IPS-20b (cell line): Measurements from ENCODE around the gene TMEM43.
"Not testable (repeated sequence)": the region's sequence is repeated elsewhere in the genome, so short reads cannot be mapped to it uniquely, and the experiment has no call there.

Experiments
- H3K27ac ChIP-seq: one replicate; pipeline ENCODE4 v1.5.1; 2013; ENCODE audit warnings: low read length
- H3K27me3 ChIP-seq: 2 replicates; pipeline ENCODE4 v1.6.1; 2013; ENCODE audit warnings: mild to moderate bottlenecking, low read length, inconsistent platforms; ENCODE audit not compliant: insufficient read depth
- H3K36me3 ChIP-seq: 2 replicates; pipeline ENCODE4 v1.6.1; 2013; ENCODE audit warnings: low read depth, mild to moderate bottlenecking, inconsistent platforms, low read length, moderate library complexity; ENCODE audit not compliant: insufficient read depth
- H3K4me1 ChIP-seq: 2 replicates; pipeline ENCODE4 v1.6.1; 2013; ENCODE audit warnings: mild to moderate bottlenecking, control low read depth, inconsistent platforms, low read length, moderate library complexity; ENCODE audit not compliant: insufficient read depth
- H3K4me3 ChIP-seq: 2 replicates; pipeline ENCODE4 v1.5.1; 2013; ENCODE audit warnings: mild to moderate bottlenecking, low read length, inconsistent platforms
- H3K9ac ChIP-seq: 2 replicates; pipeline ENCODE4 v1.6.1; 2013; ENCODE audit warnings: low read depth, mild to moderate bottlenecking, inconsistent platforms, low read length, moderate library complexity
- H3K9me3 ChIP-seq: 2 replicates; pipeline ENCODE4 v1.6.1; 2013; ENCODE audit warnings: mild to moderate bottlenecking, low read depth, low read length, inconsistent platforms; ENCODE audit not compliant: insufficient read depth

TMEM43 gene

DNA sequence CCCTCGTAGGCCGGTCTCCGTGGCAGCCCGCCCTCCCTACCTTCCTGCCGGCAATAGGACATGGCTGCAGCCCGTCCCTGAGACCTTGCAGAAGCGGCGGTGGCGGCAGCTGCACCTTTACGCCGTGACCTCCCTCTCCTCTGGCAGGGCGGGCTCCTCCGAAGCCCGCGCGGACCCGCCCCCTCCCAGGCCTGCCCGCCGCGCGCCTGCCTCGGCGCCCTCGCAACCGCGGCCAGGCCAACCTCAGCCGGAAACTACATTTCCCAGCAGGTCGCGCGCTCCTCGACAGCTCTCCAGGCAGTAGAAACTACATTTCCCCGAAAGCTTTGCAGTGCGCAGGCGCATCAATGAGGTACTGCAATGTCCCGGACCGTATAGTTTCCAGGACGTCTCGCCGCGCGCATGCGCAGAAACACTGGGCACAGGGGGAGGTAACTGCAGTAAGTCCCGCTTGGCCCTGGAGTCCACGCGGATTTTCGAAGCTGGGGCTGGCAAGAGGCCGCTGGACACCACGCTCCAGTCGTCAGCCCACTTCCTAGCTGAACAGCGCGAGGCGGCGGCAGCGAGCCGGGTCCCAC lies at the start of gene TMEM43, which contains the start of gene CHCHD4:
Gene TMEM43 (plus strand): TSS at position 438 of the 578 bp plus-strand sequence. CDS start 142 bp downstream, outside the sequence.
Gene CHCHD4 (minus strand): TSS at position 256 of the 578 bp plus-strand sequence. CDS start 194 bp downstream, at position 62.
- Histone ChIP-seq H3K27me3 (no peaks in the 10 kb centered on the region), H3K27ac (peak within 1 kb of the TSS; percentile 12), H3K36me3 (peaks cover 34% of the 10 kb centered on the region), H3K4me1 (peaks cover 28% of the 10 kb centered on the region), H3K9ac (peak within 1 kb of the TSS; percentile 89), H3K4me3 (peak within 1 kb of the TSS; percentile 89), H3K9me3 (0 out of 2 replicates have a peak, but pooled peaks cover 3% of the 10 kb centered on the region)

DNA sequence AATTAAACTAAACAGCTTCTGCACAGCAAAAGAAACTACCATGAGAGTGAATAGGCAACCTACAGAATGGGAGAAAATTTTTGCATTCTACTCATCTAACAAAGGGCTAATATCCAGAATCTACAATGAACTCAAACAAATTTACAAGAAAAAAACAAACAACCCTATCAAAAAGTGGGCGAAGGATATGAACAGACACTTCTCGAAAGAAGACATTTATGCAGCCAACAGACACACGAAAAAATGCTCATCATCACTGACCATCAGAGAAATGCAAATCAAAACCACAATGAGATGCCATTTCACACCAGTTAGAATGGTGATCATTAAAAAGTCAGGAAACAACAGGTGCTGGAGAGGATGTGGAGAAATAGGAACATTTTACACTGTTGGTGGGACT lies 49.6 kb upstream of the TMEM43 start:
- not testable (repeated sequence) for H3K27me3 ChIP-seq, H3K36me3 ChIP-seq, H3K4me1 ChIP-seq, H3K4me3 ChIP-seq, H3K9ac ChIP-seq, H3K27ac ChIP-seq
- H3K9me3 ChIP-seq = peaks cover 22% of the 10 kb centered on the region

GRCh38 chr3:14077310-14077709 lies 47.5 kb upstream of the TMEM43 start:
- no peaks in the 10 kb centered on the region for H3K4me1 ChIP-seq
- no peak overlapping the region for H3K4me3 ChIP-seq
- H3K27ac ChIP-seq = no peak overlapping the region
- H3K27me3 ChIP-seq = no peaks in the 10 kb centered on the region
- H3K9me3 ChIP-seq = peaks cover 32% of the 10 kb centered on the region
- H3K36me3 ChIP-seq = no peaks in the 10 kb centered on the region
- H3K9ac ChIP-seq = no peak overlapping the region

DNA sequence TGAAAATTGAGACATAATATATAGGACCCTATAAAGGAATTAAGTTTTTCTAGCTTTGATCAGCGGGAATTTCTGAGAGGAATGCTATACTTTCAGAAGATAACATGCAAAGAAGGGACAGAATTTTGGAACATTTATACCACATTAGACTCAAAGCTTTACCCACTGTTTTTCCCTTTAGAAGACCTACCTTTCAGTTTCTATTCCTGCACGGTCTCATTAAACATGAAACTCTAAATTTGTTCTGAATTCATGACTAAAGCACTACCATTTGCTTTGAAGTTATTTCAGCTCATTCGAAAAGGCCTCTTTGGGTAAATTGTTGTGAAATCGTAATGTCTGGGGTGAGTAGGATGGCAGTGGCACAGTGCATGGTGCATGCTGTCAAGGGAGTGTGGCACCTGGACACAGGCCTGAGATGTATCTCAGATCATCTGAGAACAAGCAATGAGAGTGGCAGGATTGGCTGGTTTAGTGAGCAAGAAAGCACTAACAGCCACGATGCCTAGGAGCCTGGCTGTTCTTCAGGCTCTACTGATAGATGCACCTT lies 42.7 kb upstream of the TMEM43 start:
- H3K27me3 ChIP-seq = no peaks in the 10 kb centered on the region
- no peaks in the 10 kb centered on the region for H3K36me3 ChIP-seq
- H3K9ac ChIP-seq = no peak overlapping the region
- H3K27ac ChIP-seq = no peak overlapping the region
- H3K4me3 ChIP-seq = no peak overlapping the region
- H3K4me1 ChIP-seq = no peaks in the 10 kb centered on the region
- peaks cover 36% of the 10 kb centered on the region for H3K9me3 ChIP-seq

GRCh38 chr3:14087461-14087860 lies 37.4 kb upstream of the TMEM43 start:
- not testable (repeated sequence) for H3K27ac ChIP-seq, H3K9ac ChIP-seq, H3K4me3 ChIP-seq, H3K4me1 ChIP-seq, H3K27me3 ChIP-seq, H3K36me3 ChIP-seq
- peaks cover 20% of the 10 kb centered on the region for H3K9me3 ChIP-seq

DNA sequence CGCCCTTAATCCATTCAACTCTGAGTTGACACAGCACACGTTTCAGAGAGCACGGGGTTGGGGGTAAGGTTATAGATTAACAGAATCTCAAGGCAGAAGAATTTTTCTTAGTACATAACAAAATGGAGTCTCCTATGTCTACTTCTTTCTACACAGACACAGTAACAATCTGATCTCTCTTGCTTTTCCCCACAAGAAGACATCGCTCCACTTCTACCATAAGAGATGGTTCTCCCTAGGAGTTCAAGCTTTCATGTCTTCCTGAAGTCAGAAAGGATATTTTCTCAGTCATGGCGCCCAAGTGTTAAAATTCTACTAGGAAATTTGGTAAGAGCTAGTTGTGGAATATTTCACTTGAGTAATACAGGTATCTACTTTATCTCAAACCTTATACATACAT lies 32.9 kb upstream of the TMEM43 start:
- H3K27ac ChIP-seq, H3K4me1 ChIP-seq, H3K36me3 ChIP-seq, H3K9ac ChIP-seq, H3K4me3 ChIP-seq, H3K27me3 ChIP-seq: not testable (repeated sequence)
- H3K9me3 ChIP-seq = peaks cover 15% of the 10 kb centered on the region

DNA sequence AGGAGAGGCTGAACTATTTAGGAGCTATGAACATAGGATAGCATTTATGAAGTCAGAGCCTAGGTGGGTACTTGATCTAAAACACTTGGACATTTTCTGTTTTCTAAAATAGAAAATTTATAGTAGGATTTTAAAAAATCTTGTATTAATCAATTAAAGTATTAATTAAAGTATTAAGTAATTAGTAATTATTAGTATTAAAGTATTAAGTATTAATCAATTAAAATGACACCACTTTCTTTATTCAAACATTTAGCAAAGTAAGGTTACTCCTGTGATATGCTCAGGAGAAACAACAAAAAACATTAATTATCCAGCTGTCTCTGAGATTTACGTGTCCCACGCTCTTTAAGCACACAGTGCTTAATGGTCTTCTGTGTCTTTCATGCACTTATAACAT lies 32.4 kb upstream of the TMEM43 start:
- Histone ChIP-seq H3K27me3 (no peaks in the 10 kb centered on the region), H3K4me3 (no peak overlapping the region), H3K9ac (no peak overlapping the region), H3K36me3 (no peaks in the 10 kb centered on the region), H3K4me1 (peaks cover 7% of the 10 kb centered on the region; the same call in 1 of the 2 replicates), H3K27ac (no peak overlapping the region), H3K9me3 (peaks cover 14% of the 10 kb centered on the region)

DNA sequence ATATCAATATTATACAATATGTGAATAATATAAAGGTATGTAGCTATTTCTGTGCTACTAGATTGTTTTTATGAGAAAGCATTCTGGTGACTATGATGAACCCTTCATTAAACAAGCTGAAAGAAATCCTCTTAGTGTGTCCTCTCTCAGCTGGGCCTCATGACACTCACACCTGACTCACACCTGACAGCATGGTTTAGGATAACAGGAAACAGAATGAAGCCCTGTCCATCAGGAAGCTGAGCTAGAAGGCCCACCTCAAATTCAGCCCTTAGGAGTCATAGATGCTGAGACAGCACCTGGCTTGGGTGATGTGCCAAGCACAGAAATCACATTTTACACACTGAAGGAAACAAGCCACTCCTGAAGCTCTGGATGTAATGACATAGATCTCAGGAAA lies 31.0 kb upstream of the TMEM43 start:
- 0 out of 2 replicates have a peak, but pooled peaks cover 5% of the 10 kb centered on the region for H3K9me3 ChIP-seq

GRCh38 chr3:14096742-14097141 lies 28.1 kb upstream of the TMEM43 start:
- no peak overlapping the region for H3K27ac ChIP-seq
- no peak overlapping the region for H3K9ac ChIP-seq
- peaks cover 8% of the 10 kb centered on the region; the same call in 1 of the 2 replicates for H3K9me3 ChIP-seq
- H3K4me3 ChIP-seq = no peak overlapping the region
- H3K4me1 ChIP-seq = peaks cover 4% of the 10 kb centered on the region; the same call in 1 of the 2 replicates
- no peaks in the 10 kb centered on the region for H3K27me3 ChIP-seq
- H3K36me3 ChIP-seq = no peaks in the 10 kb centered on the region

More for the DNA sequence above, 31.0 kb upstream of the TMEM43 start:
- Histone ChIP-seq H3K4me3 (no peak overlapping the region), H3K27ac (no peak overlapping the region), H3K4me1 (peaks cover 7% of the 10 kb centered on the region; the same call in 1 of the 2 replicates), H3K9ac (no peak overlapping the region), H3K27me3 (no peaks in the 10 kb centered on the region), H3K36me3 (no peaks in the 10 kb centered on the region)

GRCh38 chr3:14097616-14098391 lies 27.0 kb upstream of the TMEM43 start:
- Histone ChIP-seq H3K36me3 (no peaks in the 10 kb centered on the region), H3K27me3 (no peaks in the 10 kb centered on the region), H3K9me3 (peaks cover 8% of the 10 kb centered on the region; the same call in 1 of the 2 replicates), H3K27ac (no peak overlapping the region), H3K9ac (no peak overlapping the region), H3K4me3 (no peak overlapping the region), H3K4me1 (no peaks in the 10 kb centered on the region)

- H3K4me3 ChIP-seq, H3K27ac ChIP-seq, H3K9ac ChIP-seq, H3K27me3 ChIP-seq, H3K4me1 ChIP-seq, H3K9me3 ChIP-seq: not testable (repeated sequence)
- H3K36me3 ChIP-seq = peaks cover 40% of the 10 kb centered on the region
Measured at GRCh38 chr3:14109821-14110220, 15.0 kb upstream of the TMEM43 start.

- Histone ChIP-seq H3K27ac (no peak overlapping the region), H3K9ac (no peak overlapping the region), H3K36me3 (peaks cover 49% of the 10 kb centered on the region), H3K4me3 (no peak overlapping the region), H3K4me1 (no peaks in the 10 kb centered on the region), H3K27me3 (no peaks in the 10 kb centered on the region), H3K9me3 (no peaks in the 10 kb centered on the region)
Measured at GRCh38 chr3:14110699-14111098, 14.2 kb upstream of the TMEM43 start.
